AG09309 (cell line): ENCODE measurements around the gene DEAF1.

ENCODE experiments used
- DNase-seq: peaks from one replicate; pipeline ENCODE4 v3.0.0-alpha.2; 2010; ENCODE audit warnings: low read depth
- H3K4me3 ChIP-seq: 2 replicates; pipeline ENCODE4 v1.5.1; 2011; ENCODE audit warnings: mild to moderate bottlenecking, low read depth, low read length, moderate library complexity; ENCODE audit not compliant: control insufficient read depth
- TF ChIP-seq, protein P1 (sequence below): IDR thresholded peaks from 2 replicates; pipeline ENCODE4 v1.5.1; 2011; ENCODE audit warnings: mild to moderate bottlenecking, low read depth, low read length, inconsistent platforms; ENCODE audit not compliant: insufficient read depth, control insufficient read depth; ENCODE audit errors: missing control alignments

The DEAF1 gene

DNA sequence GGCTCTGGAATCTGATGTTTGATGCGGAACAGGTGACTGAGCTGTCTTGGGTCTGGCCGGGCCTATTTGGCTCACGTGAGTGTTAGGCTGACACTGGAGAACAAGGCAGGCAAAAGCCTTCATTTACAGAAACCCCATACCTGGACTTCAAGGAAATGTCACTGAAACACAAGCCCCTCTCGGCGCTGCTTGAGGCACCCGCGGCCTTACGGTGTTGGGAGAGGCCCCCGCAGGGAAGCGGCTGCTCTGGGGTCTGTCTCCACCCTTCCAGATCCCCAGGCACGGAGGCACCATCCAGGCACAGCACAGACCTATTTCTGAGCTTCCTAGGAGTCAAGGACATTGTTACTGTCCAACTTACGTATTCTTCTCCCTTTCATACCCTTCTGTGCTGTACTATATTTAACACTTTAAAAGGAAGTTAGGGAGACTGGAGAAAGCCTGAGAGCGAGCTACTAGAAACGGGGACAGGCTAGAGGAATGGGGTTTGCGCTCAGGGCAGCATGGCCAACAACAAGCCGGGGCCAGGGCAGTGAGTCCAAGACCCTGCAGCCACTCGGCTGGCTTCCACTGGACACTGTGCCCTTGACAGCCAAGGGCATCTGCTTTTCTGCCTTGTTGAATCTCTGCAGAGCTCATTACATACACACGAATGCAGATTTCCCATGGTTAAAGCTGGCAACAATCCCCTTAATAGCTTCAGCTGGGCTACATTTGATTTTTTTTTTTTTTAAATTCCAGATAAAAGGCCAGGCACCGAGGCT lies 34.2 kb downstream of the DEAF1 start:
- TF ChIP-seq, protein P1, sequence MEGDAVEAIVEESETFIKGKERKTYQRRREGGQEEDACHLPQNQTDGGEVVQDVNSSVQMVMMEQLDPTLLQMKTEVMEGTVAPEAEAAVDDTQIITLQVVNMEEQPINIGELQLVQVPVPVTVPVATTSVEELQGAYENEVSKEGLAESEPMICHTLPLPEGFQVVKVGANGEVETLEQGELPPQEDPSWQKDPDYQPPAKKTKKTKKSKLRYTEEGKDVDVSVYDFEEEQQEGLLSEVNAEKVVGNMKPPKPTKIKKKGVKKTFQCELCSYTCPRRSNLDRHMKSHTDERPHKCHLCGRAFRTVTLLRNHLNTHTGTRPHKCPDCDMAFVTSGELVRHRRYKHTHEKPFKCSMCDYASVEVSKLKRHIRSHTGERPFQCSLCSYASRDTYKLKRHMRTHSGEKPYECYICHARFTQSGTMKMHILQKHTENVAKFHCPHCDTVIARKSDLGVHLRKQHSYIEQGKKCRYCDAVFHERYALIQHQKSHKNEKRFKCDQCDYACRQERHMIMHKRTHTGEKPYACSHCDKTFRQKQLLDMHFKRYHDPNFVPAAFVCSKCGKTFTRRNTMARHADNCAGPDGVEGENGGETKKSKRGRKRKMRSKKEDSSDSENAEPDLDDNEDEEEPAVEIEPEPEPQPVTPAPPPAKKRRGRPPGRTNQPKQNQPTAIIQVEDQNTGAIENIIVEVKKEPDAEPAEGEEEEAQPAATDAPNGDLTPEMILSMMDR = no peak
- no peak for DNase-seq
- H3K4me3 ChIP-seq = no peak overlapping the region

DNA sequence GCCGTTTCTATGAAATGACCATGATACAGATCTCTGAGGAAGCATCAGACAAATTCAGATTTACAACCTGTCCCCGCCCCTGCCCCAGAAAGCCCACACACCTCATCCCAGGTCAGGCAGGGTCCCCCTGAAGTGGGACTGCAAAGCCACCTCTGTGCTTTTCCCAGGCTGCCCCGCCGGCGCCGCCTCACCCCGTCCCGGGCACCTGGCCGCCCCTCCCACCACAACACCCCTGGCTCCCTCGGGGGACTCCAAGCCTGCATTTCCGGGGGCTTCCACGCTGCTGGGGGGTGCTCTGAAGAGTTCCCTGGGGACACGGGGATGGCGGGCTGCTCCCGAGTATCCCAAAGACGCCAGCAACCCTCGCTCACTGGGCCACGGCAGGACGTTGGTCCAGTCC lies 34.7 kb downstream of the DEAF1 start:
- no peak for DNase-seq
- TF ChIP-seq, protein P1 = no peak

DNA sequence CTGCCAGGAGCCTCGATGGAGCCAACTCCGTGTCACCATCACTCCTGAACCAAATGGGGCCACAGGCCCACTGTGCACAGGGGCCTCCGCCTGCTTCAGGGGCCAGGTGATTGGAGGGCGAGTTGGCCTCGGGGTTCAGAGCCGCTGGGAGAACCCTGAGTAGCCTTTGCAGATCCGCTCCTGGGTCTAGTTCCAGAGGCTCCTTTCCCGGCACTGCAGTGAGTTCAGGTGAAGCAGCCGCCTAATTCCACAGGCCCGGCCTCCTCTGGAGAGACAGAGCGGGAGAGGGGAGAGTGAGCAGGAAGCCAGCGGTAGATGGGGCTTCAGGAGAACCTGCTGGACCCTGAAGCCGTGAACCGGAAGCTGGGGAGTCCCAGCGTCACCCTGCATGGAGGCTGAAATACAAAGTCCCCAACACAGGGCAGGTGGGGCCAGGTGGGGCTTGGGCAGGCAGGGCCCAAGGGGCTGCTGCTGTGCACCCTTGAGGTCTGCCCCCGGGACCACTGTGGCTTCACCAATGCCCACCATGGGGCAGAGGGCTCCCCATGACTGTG lies 35.4 kb downstream of the DEAF1 start:
- no peak overlapping the region for H3K4me3 ChIP-seq
- DNase-seq = no peak
- TF ChIP-seq, protein P1 = no peak

More for the DNA sequence above, 34.7 kb downstream of the DEAF1 start:
- no peak overlapping the region for H3K4me3 ChIP-seq

DNA sequence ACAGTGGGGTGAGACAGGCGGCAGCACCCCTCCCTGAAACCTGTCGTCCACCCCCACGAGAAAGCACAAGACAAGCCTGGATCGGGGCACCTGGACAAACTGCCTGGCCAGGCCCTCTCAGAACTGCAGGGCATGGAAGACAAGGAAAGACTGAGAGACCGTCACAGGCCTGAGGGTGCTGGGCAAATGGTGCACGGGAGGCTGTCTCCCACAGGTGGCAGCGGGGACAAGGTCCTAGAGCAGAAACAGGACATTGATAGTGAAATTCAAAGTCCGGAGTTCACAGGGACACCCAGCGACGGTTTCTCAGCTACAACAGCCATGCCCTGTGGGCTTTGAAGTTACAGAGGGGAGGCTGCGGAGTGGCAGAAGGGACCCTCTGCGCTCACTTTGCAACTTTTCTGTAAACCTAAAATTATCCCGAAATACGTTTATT lies 37.3 kb downstream of the DEAF1 start:
- H3K4me3 ChIP-seq = no peak overlapping the region
- no peak for DNase-seq
- TF ChIP-seq, protein P1 = no peak

DNA sequence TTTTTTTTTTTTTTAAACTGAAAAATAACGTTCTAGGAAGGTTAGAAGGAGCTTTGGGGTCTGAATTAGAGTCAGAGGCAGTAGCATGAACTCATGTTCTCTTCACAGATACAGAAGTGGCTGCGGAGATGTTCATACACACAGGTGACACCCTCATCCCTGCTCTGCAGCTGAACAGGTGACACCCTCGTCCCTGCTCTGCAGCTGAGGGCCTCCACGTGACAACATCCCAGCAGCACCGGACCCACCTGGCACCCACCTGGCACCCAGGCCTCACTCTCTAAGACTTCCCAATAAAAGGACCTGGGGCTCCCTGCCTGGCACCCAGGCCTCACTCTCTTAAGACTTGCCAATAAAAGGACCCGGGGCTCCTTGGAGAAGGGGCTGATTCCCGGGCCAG lies 38.2 kb downstream of the DEAF1 start:
- H3K4me3 ChIP-seq = no peak overlapping the region
- no peak for DNase-seq
- TF ChIP-seq, protein P1 = no peak

DNA sequence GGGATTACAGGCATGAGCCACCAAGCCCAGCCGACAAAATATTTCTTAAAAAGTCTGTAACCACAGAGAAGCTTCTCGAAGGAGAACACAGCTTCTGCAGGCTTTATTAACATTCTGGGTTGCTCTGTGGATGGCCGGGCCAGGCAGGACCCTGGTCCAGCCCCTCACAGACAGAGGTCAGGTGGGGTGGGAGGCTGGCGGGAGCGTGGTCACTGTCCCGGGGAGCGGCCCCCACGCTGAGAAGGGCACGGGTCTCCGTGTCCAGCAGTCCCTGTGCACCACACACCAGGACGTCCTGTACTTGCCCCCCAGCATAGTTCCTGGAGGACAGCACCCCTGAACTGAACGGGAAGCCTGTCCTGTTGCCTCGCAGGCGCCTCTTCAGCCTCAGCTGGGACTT lies 38.6 kb downstream of the DEAF1 start:
- TF ChIP-seq, protein P1 = no peak
- no peak for DNase-seq
- H3K4me3 ChIP-seq = no peak overlapping the region
